Activated T-helper 1 cell treated with anti-CD3 and anti-CD28 coated beads, Interleukin-12 subunit alpha, Interleukin-12 subunit beta, Interleukin-2, Interleukin-4 antibody, amounts not matched to agents 30 ng/mL and 10 ng/mL and 1 ng/mL, durations not matched to agents 14 hours and 24 hours and 36 hours (primary cell): ENCODE results near the gene RBM12. TPM values are rescaled to one million over a fixed set of nuclear protein-coding genes. Genes with fewer than 3 reads are reported as not detected.
"Not testable (repeated sequence)": the region's sequence is repeated elsewhere in the genome, so short reads cannot be mapped to it uniquely, and the experiment has no call there.

Experiments used
- DNase-seq: peaks from one replicate; pipeline ENCODE4 v3.0.0; 2021; ENCODE audit warnings: low spot score
- H3K27ac Mint-ChIP-seq: one replicate; pipeline ENCODE4 v1.8.0; 2021; ENCODE audit warnings: mild to moderate bottlenecking, mixed read lengths
- H3K27me3 Mint-ChIP-seq: one replicate; pipeline ENCODE4 v1.8.0; 2022; ENCODE audit warnings: mild to moderate bottlenecking, moderate library complexity, mixed read lengths; ENCODE audit not compliant: insufficient read depth
- H3K36me3 Mint-ChIP-seq: one replicate; pipeline ENCODE4 v1.8.0; 2021; ENCODE audit warnings: low read depth, mixed read lengths
- H3K4me1 Mint-ChIP-seq: one replicate; pipeline ENCODE4 v1.8.0; 2021; ENCODE audit warnings: low read depth, mixed read lengths
- H3K4me3 Mint-ChIP-seq: one replicate; pipeline ENCODE4 v1.8.0; 2021; ENCODE audit warnings: mild to moderate bottlenecking, moderate library complexity, mixed read lengths
- H3K9me3 Mint-ChIP-seq: one replicate; pipeline ENCODE4 v1.8.0; 2021; ENCODE audit warnings: mixed read lengths
- intact Hi-C: fragments of 100-400 bp; cut with micrococcal nuclease; formaldehyde crosslinking; loops from one replicate; pipeline ENCODE4 v1.15.1; 2024
- total RNA-seq: library from RNA; stranded (reverse); gene quantifications from 2 replicates; pipeline ENCODE4 v1.2.3, GENCODE V29; 2022

RBM12 gene
- total RNA-seq, 1 donor from 2014 or later: 151 TPM

DNA sequence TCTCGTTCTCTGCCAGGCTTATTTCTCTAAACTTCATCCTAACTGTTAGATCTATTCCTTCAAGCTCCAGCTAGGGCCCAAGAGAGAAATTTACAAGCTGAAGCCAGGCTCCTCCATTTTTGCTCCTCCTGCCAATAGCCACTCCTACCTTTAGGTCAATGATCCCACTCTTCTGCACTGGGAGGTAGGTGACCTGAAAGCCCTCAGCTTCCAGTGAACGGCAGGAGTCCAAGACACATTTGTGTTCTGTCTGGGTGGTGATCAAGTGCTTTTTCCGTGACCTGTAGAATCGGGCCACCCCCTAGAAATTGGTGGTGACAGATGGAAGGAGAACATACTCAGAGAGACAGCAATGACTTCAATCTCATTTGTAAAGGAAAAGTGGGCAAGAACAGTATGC is 25.6 kb upstream of the RBM12 start:
- no peak overlapping the region for H3K27ac Mint-ChIP-seq
- no peak for DNase-seq
- peaks cover 33% of the 10 kb centered on the region for H3K36me3 Mint-ChIP-seq
- intact Hi-C loops: no loop called here
- no peak overlapping the region for H3K4me3 Mint-ChIP-seq
- no peaks in the 10 kb centered on the region for H3K9me3 Mint-ChIP-seq
- H3K4me1 Mint-ChIP-seq: no peaks in the 10 kb centered on the region
- H3K27me3 Mint-ChIP-seq: no peaks in the 10 kb centered on the region

GRCh38 chr20:35686872-35687271 is 22.2 kb upstream of the RBM12 start:
- H3K4me1 Mint-ChIP-seq, intact Hi-C loops, DNase-seq, H3K27me3 Mint-ChIP-seq, H3K9me3 Mint-ChIP-seq, H3K27ac Mint-ChIP-seq, H3K4me3 Mint-ChIP-seq: not testable (repeated sequence)
- H3K36me3 Mint-ChIP-seq: peaks cover 26% of the 10 kb centered on the region

GRCh38 chr20:35685368-35685767 is 20.7 kb upstream of the RBM12 start:
- H3K4me1 Mint-ChIP-seq, H3K4me3 Mint-ChIP-seq, H3K9me3 Mint-ChIP-seq, intact Hi-C loops, DNase-seq, H3K27me3 Mint-ChIP-seq, H3K27ac Mint-ChIP-seq: not testable (repeated sequence)
- H3K36me3 Mint-ChIP-seq: peaks cover 24% of the 10 kb centered on the region

DNA sequence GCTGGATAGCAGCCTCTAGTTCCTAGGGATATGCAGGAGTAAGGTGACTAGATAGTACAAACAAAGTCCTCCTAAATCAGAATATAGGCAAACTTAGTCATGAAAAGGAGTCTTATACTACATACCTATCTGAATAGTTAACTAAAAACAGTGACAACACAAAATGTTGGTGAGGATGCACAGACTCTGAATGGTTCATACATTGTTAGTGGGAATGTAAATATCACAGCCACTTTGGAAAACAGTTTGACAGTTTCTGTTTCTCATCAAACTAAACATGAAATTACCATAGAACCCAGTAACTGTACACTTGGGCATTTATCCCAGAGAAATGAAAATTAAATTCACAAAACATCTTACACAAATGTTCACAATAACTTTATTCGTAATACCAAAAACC is 17.3 kb upstream of the RBM12 start:
- Mint-ChIP-seq H3K36me3 (peaks cover 11% of the 10 kb centered on the region), H3K9me3 (no peaks in the 10 kb centered on the region), H3K27ac (no peak overlapping the region), H3K27me3 (no peaks in the 10 kb centered on the region), H3K4me1 (no peaks in the 10 kb centered on the region), H3K4me3 (no peak overlapping the region)
- DNase-seq: no peak
- intact Hi-C loops: no loop called here

GRCh38 chr20:35680452-35681183 is 15.9 kb upstream of the RBM12 start:
- H3K27ac Mint-ChIP-seq: no peak overlapping the region
- no peaks in the 10 kb centered on the region for H3K4me1 Mint-ChIP-seq
- intact Hi-C loops: no loop called here
- H3K9me3 Mint-ChIP-seq: no peaks in the 10 kb centered on the region
- peaks cover 8% of the 10 kb centered on the region for H3K36me3 Mint-ChIP-seq
- no peak overlapping the region for H3K4me3 Mint-ChIP-seq
- H3K27me3 Mint-ChIP-seq: no peaks in the 10 kb centered on the region
- DNase-seq: no peak

GRCh38 chr20:35674921-35675320 is 10.2 kb upstream of the RBM12 start:
- Mint-ChIP-seq H3K9me3 (no peaks in the 10 kb centered on the region), H3K27ac (no peak overlapping the region), H3K36me3 (peaks cover 24% of the 10 kb centered on the region), H3K4me3 (no peak overlapping the region), H3K4me1 (no peaks in the 10 kb centered on the region), H3K27me3 (no peaks in the 10 kb centered on the region)
- intact Hi-C loops: no loop called here
- DNase-seq: no peak

DNA sequence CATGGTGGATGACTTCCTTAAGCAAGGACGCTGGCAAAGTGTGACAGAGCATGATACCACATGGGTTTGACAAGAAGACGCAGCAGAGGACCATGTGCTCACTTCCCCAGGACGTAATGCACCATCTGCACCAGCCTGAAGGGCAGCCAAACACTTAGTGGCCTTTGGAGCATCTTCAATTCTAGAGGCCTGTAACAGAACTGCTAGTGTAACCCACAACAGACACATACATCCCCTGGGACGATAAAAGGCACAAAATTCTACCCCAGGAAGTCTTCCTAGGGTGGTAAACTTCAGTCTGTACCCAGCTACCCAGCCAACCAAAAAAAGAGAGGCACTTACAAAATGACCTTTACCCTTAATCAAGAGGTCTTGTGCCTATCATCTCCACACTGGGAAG is 9.2 kb upstream of the RBM12 start:
- no peaks in the 10 kb centered on the region for H3K4me1 Mint-ChIP-seq
- peaks cover 34% of the 10 kb centered on the region for H3K36me3 Mint-ChIP-seq
- no peak overlapping the region for H3K4me3 Mint-ChIP-seq
- H3K27me3 Mint-ChIP-seq: no peaks in the 10 kb centered on the region
- no peaks in the 10 kb centered on the region for H3K9me3 Mint-ChIP-seq
- DNase-seq: no peak
- no peak overlapping the region for H3K27ac Mint-ChIP-seq
- intact Hi-C loops: no loop called here

DNA sequence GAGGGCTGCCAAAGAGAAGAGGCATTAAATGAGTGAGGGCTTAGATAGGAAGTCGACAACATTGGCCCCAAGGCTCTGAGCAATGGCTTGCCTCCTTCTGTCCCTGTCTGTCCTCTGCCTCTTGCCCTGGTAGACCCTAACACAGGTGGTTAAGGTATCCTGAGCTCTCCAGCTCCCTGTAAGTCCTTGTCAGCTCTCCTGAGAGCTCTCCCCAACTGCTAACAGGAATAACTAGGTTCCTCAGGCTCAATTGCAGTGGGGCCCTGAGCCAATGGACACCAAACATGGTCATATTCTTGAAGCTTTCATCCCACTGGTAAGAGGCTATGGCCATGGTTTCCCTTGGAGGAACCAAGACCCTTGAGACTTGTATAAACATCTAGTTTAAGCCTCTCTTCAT is 5.0 kb upstream of the RBM12 start:
- Mint-ChIP-seq H3K4me1 (peaks cover 5% of the 10 kb centered on the region), H3K36me3 (peaks cover 40% of the 10 kb centered on the region), H3K27ac (no peak overlapping the region), H3K9me3 (no peaks in the 10 kb centered on the region), H3K4me3 (no peak overlapping the region), H3K27me3 (no peaks in the 10 kb centered on the region)
- DNase-seq: no peak
- intact Hi-C loops: loop anchor here (10.0 kb wide), 2 partner anchors 215 to 365 kb away; partner anchors contain the start of gene CEP250

DNA sequence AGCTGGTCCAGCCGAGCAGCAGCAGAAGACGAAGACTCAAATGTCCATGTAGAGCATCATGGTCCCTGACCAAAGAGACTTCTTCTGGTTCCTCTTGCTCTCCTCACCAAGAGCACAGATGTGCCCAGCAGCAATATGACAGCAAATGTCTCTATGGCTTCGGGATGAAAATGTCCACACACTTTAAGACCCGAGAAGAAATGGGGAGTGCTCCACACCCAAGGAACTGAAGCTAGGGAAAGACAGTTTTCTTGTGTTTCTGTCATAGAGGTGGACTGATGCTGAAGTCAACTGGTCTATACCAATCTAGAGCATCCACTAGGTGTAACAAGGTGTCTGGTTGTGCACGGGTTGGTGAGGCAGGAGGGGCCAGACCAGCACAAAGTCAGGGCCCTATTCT is 4.5 kb upstream of the RBM12 start:
- no peak overlapping the region for H3K27ac Mint-ChIP-seq
- DNase-seq: no peak
- no peaks in the 10 kb centered on the region for H3K9me3 Mint-ChIP-seq
- peaks cover 40% of the 10 kb centered on the region for H3K36me3 Mint-ChIP-seq
- no peaks in the 10 kb centered on the region for H3K27me3 Mint-ChIP-seq
- no peak overlapping the region for H3K4me3 Mint-ChIP-seq
- peaks cover 5% of the 10 kb centered on the region for H3K4me1 Mint-ChIP-seq
- intact Hi-C loops: loop anchor here (10.0 kb wide), 2 partner anchors 214 to 364 kb away; partner anchors contain the start of gene CEP250

- Mint-ChIP-seq H3K9me3 (no peaks in the 10 kb centered on the region), H3K27me3 (no peaks in the 10 kb centered on the region), H3K4me3 (peak overlapping the region; percentile 8), H3K27ac (peak overlapping the region; percentile 30), H3K4me1 (peaks cover 35% of the 10 kb centered on the region), H3K36me3 (peaks cover 39% of the 10 kb centered on the region)
- DNase-seq: no peak
- intact Hi-C loops: loop anchor here (1.0 to 10.0 kb wide), 3 partner anchors 124 to 361 kb away; partner anchors contain the start of genes CEP250 and ERGIC3
Measured at GRCh38 chr20:35665949-35666288, 1.2 kb upstream of the RBM12 start.

DNA sequence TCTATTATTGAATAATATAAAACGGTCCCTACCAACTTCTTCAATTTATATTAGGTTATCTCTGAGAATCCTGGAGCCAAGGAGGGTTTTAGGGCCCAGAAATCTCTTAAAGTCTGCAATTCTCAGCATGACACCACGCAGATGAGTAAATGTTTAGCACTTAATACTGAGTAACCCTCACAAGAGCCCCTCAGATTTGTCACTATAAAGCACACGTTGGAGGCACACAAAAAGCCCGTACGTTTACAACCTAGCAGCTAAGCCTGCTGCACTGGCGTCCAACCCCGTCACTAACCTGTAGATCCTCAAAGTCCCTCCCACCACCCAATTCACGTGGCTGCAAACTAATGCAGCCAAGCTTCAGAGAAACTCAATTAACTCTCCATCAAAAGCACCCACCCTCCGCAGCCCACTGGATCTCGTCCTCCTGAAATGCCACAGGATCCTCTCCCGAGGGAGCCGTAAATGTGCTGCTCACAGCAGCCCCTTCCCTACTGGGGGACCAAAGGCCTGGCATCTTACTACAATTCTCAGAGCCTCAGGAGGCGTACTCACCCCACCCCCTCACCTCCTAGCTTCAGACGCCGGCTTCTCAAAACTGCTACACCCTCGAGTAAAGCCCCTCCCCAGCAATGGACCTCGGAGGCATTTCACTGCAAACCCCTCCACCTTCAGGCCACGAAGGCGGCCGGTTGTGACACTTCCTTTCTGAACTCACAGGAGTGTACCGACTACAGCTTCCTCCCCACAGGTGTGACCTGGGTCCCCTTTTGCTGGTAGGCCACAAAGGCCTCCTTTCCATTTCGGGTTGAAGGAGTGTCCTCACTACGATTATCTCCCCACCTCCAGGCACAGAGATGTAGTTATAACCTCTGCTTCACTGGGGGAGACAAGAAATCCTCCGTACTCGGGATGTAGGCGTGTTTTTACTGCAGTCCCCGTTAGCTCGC is 909 bp downstream of the RBM12 start:
- peak overlapping the region; percentile 99 for H3K27ac Mint-ChIP-seq
- H3K27me3 Mint-ChIP-seq: no peaks in the 10 kb centered on the region
- intact Hi-C loops: loop anchor here (1.0 to 10.0 kb wide), 9 partner anchors 36 to 799 kb away; partner anchors contain the start of genes CEP250, NFS1, RBM39 and ROMO1
- H3K36me3 Mint-ChIP-seq: peaks cover 21% of the 10 kb centered on the region
- H3K4me3 Mint-ChIP-seq: peak overlapping the region; percentile 95
- H3K9me3 Mint-ChIP-seq: no peaks in the 10 kb centered on the region
- DNase-seq: peak; percentile 64
- H3K4me1 Mint-ChIP-seq: peaks cover 57% of the 10 kb centered on the region

DNA sequence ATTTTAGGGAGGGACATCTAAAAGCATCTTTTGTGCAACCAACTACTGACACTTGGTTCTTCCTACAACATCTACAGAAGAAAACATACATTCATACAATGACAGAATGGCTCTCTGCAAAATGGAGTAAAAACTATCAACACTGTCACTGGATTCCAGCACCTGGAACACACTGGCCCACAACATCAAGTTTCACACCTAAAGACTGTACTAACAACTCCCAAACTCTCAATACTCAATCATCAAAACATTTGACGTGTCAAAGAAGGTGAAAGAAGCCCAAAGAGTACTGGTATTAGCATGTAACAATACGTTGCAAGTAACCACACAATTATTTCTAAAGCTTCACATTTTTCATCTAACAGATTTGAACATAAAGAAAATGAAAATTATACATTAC is 2.1 kb downstream of the RBM12 start:
- H3K4me1 Mint-ChIP-seq: peaks cover 61% of the 10 kb centered on the region
- H3K36me3 Mint-ChIP-seq: peaks cover 20% of the 10 kb centered on the region
- H3K27me3 Mint-ChIP-seq: no peaks in the 10 kb centered on the region
- no peaks in the 10 kb centered on the region for H3K9me3 Mint-ChIP-seq
- peak overlapping the region; percentile 95 for H3K4me3 Mint-ChIP-seq
- intact Hi-C loops: loop anchor here (2.0 to 10.0 kb wide), 5 partner anchors 60 to 800 kb away; partner anchors contain the start of genes CEP250 and TRPC4AP
- DNase-seq: no peak
- peak overlapping the region; percentile 99 for H3K27ac Mint-ChIP-seq

- Mint-ChIP-seq H3K9me3 (no peaks in the 10 kb centered on the region), H3K4me3 (peak overlapping the region; percentile 95), H3K27ac (peak overlapping the region; percentile 99), H3K27me3 (no peaks in the 10 kb centered on the region), H3K4me1 (peaks cover 68% of the 10 kb centered on the region), H3K36me3 (peaks cover 24% of the 10 kb centered on the region)
- DNase-seq: no peak
- intact Hi-C loops: loop anchor here (1.0 to 10.0 kb wide), 7 partner anchors 46 to 953 kb away; partner anchors contain the start of genes CEP250 and TRPC4AP
Measured at GRCh38 chr20:35661908-35662307, 2.8 kb downstream of the RBM12 start.
